A673 (cell line): ENCODE data around the gene BRME1. TPM values are rescaled to one million over a fixed set of nuclear protein-coding genes. Genes with fewer than 3 reads are reported as not detected.

ENCODE experiments used
- BruUV-seq: library from RNA; stranded (reverse); fragments of 400-500 nt; replicated peaks from 2 replicates; lab custom pipeline; 2021; lab: Mats Ljungman, UMichigan
- CTCF ChIA-PET: fragments of 300-600 bp; sonication (Branson Sonifier 250); formaldehyde crosslinking; loops from one replicate; lab custom pipeline; 2022; ENCODE audit warnings: antibody characterized with exemption; lab: Charles Lee
- POLR2A ChIA-PET: fragments of 300-600 bp; sonication (Branson Sonifier 250); formaldehyde crosslinking; loops from one replicate; lab custom pipeline; 2022; ENCODE audit warnings: antibody characterized with exemption; ENCODE audit not compliant: low non-redundant PET; lab: Charles Lee
- DNase-seq: peaks from one replicate; pipeline ENCODE4 v3.0.0-alpha.2; 2015; ENCODE audit warnings: low spot score
- H3K27ac ChIP-seq: fragments of 200-600 bp; sonication (generic); 2 replicates; pipeline ENCODE4 v1.5.1; 2016; ENCODE audit warnings: mixed run types, low read depth, mild to moderate bottlenecking, mixed read lengths, antibody characterized with exemption, low read length; ENCODE audit not compliant: poor library complexity, severe bottlenecking
- H3K27me3 ChIP-seq: fragments of 200-600 bp; sonication (generic); replicated peaks from 2 replicates; pipeline ENCODE4 v1.6.1; 2017; ENCODE audit warnings: mixed run types, low read depth, mild to moderate bottlenecking, mixed read lengths, antibody characterized with exemption, low read length; ENCODE audit not compliant: insufficient read depth, poor library complexity
- H3K36me3 ChIP-seq: fragments of 200-600 bp; sonication (generic); 2 replicates; pipeline ENCODE4 v1.6.1; 2016; ENCODE audit warnings: mixed run types, mild to moderate bottlenecking, mixed read lengths, antibody characterized with exemption, low read length; ENCODE audit not compliant: insufficient read depth, poor library complexity, severe bottlenecking
- H3K4me1 ChIP-seq: fragments of 200-600 bp; sonication (generic); 2 replicates; pipeline ENCODE4 v1.6.1; 2017; ENCODE audit warnings: mixed run types, mild to moderate bottlenecking, mixed read lengths, antibody characterized with exemption, low read length; ENCODE audit not compliant: insufficient read depth, poor library complexity, severe bottlenecking
- H3K4me3 ChIP-seq: fragments of 200-600 bp; sonication (generic); 2 replicates; pipeline ENCODE4 v1.5.1; 2016; ENCODE audit warnings: low read depth, mixed run types, mild to moderate bottlenecking, mixed read lengths, low read length; ENCODE audit not compliant: poor library complexity, severe bottlenecking
- H3K9me3 ChIP-seq: fragments of 200-600 bp; sonication (generic); 2 replicates; pipeline ENCODE4 v1.6.1; 2016; ENCODE audit warnings: mixed run types, low read depth, mild to moderate bottlenecking, mixed read lengths, antibody characterized with exemption, low read length; ENCODE audit not compliant: poor library complexity, severe bottlenecking
- CTCF ChIP-seq: fragments of 300-800, 200-600 bp; sonication (generic); conservative IDR thresholded peaks from 2 replicates; pipeline ENCODE4 v1.5.1; 2017; ENCODE audit warnings: low read depth, mild to moderate bottlenecking, antibody characterized with exemption, low read length, moderate library complexity, mixed read lengths
- EZH2 ChIP-seq: fragments of 200-600 bp; sonication (generic); IDR thresholded peaks from 2 replicates; pipeline ENCODE4 v1.6.1; 2017; ENCODE audit warnings: borderline replicate concordance, low read depth, mild to moderate bottlenecking, mixed read lengths, antibody characterized with exemption, low read length; ENCODE audit not compliant: poor library complexity, severe bottlenecking
- intact Hi-C: fragments of 100-400 bp; cut with micrococcal nuclease; formaldehyde crosslinking; loops from one replicate; pipeline ENCODE4 v1.10.0; 2022; ENCODE audit not compliant: unreplicated experiment
- total RNA-seq: library from RNA; stranded (reverse); gene quantifications from 2 replicates; pipeline ENCODE4 v1.2.3, GENCODE V29; 2021

The BRME1 gene
- total RNA-seq, 1 experiment from 2014 or later, result 4.0 TPM

GRCh38 chr19:13952931-13953531 lies 47.1 kb upstream of the BRME1 start:
- intact Hi-C loops, result no loop called here
- peak; percentile 31 for DNase-seq
- TF ChIP-seq EZH2 (no peak), CTCF (no peak)
- no TSS peak for BruUV-seq
- no peaks in the 10 kb centered on the region for H3K9me3 ChIP-seq
- H3K27me3 ChIP-seq, result no peaks in the 10 kb centered on the region
- ChIA-PET POLR2A (no interaction called here), CTCF (interaction anchor here (0.6 kb wide), 1 partner anchor 528 kb away, joined by 6 read pairs; no protein-coding TSS in a partner anchor)
- H3K4me1 ChIP-seq, result peaks cover 14% of the 10 kb centered on the region
- peak overlapping the region; percentile 37 for H3K27ac ChIP-seq
- peaks cover 25% of the 10 kb centered on the region for H3K36me3 ChIP-seq
- H3K4me3 ChIP-seq, result peak overlapping the region; percentile 71

GRCh38 chr19:13952154-13952930 lies 46.4 kb upstream of the BRME1 start, which contains the start of gene DCAF15:
Gene DCAF15, plus strand, starts transcription at chr19:13952509. Its CDS starts 4 bp downstream, at chr19:13952513.
- H3K27ac ChIP-seq, result peak within 1 kb of the TSS; percentile 93
- intact Hi-C loops, result no loop called here
- ChIA-PET CTCF (interaction anchor here (0.6 to 0.7 kb wide), 2 partner anchors 90 to 529 kb away, joined by 6 read pairs; no protein-coding TSS in a partner anchor), POLR2A (no interaction called here)
- no TSS peak for BruUV-seq
- TF ChIP-seq EZH2 (no peak), CTCF (no peak)
- peak; percentile 100 for DNase-seq
- H3K27me3 ChIP-seq, result no peaks in the 10 kb centered on the region
- peaks cover 24% of the 10 kb centered on the region for H3K36me3 ChIP-seq
- peak within 1 kb of the TSS; percentile 71 for H3K4me3 ChIP-seq
- no peaks in the 10 kb centered on the region for H3K9me3 ChIP-seq
- peaks cover 14% of the 10 kb centered on the region for H3K4me1 ChIP-seq

GRCh38 chr19:13951799-13952153 lies 45.9 kb upstream of the BRME1 start:
- DNase-seq, result no peak
- Histone ChIP-seq H3K27me3 (no peaks in the 10 kb centered on the region), H3K9me3 (no peaks in the 10 kb centered on the region), H3K27ac (no peak overlapping the region), H3K4me1 (peaks cover 14% of the 10 kb centered on the region), H3K36me3 (peaks cover 18% of the 10 kb centered on the region), H3K4me3 (peak overlapping the region; percentile 71)
- intact Hi-C loops, result no loop called here
- TF ChIP-seq CTCF (no peak), EZH2 (no peak)
- BruUV-seq, result no TSS peak
- CTCF ChIA-PET, result interaction anchor here (0.7 kb wide), 1 partner anchor 89 kb away, joined by 6 read pairs; no protein-coding TSS in a partner anchor
- POLR2A ChIA-PET, result no interaction called here
